Right atrium auricular region (tissue), 2 donors: ENCODE results near the gene DNAH8. TPM values are rescaled to one million over a fixed set of nuclear protein-coding genes. Genes with fewer than 3 reads are reported as not detected.

Source experiments
- DNase-seq: peaks from one replicate; pipeline ENCODE4 v3.0.0-alpha.2; 2019; ENCODE audit warnings: low spot score
- H3K27ac ChIP-seq, 2 donors: fragments of 200-600 bp; sonication (generic); 1 replicate in 1 of 2; 2 replicates in 1 of 2; pipeline ENCODE4 v1.5.1; 2016 to 2019
- H3K27me3 ChIP-seq, 2 donors: fragments of 200-600 bp; sonication (generic); one replicate each; pipeline versions ENCODE4 v1.5.1 to v1.6.0; 2017 to 2019
- H3K36me3 ChIP-seq: fragments of 200-600 bp; sonication (generic); one replicate; pipeline ENCODE4 v1.5.1; 2016
- H3K4me1 ChIP-seq, 2 donors: fragments of 200-600 bp; sonication (generic); one replicate each; pipeline versions ENCODE4 v1.5.1 to v1.6.0; 2017 to 2019
- H3K4me3 ChIP-seq, 2 donors: fragments of 200-600 bp; sonication (generic); 1 replicate in 1 of 2; 2 replicates in 1 of 2; pipeline ENCODE4 v1.5.1; 2017 to 2019; ENCODE audit warnings: mild to moderate bottlenecking in 1 of 2, moderate library complexity in 1 of 2
- H3K9me3 ChIP-seq, 2 donors: fragments of 200-600 bp; sonication (generic); one replicate each; pipeline ENCODE4 v1.5.1; 2019
- CTCF ChIP-seq, 2 donors: fragments of 200-600 bp; sonication (generic); IDR thresholded peaks; one replicate each; pipeline ENCODE4 v1.5.1; 2019; ENCODE audit warnings: antibody characterized with exemption in 2 of 2
- total RNA-seq, 2 donors: library from RNA; depleted of rRNA; stranded (reverse); fragments of >200 nt; gene quantifications; one replicate each; pipeline ENCODE4 v1.1.0, GENCODE V29; 2016

The DNAH8 gene
- total RNA-seq, 2 donors from 2014 or later: 0.04 TPM; not detected in 1

GRCh38 chr6:39037707-39038106 is 322.6 kb downstream of the DNAH8 start:
- DNase-seq: no peak
- Histone ChIP-seq H3K27me3 (no peaks in the 10 kb centered on the region), H3K27ac (no peak overlapping the region), H3K9me3 (no peaks in the 10 kb centered on the region), H3K36me3 (no peaks in the 10 kb centered on the region), H3K4me3 (no peak overlapping the region), H3K4me1 (peaks cover 0 to 9% of the 10 kb centered on the region in 2 donors)
- no peak for TF ChIP-seq CTCF (IDR thresholded peaks at IDR 0.05)

GRCh38 chr6:39040080-39040673 is 325.1 kb downstream of the DNAH8 start:
- no peak for DNase-seq
- no peak for TF ChIP-seq CTCF (IDR thresholded peaks at IDR 0.05)
- Histone ChIP-seq H3K27me3 (no peaks in the 10 kb centered on the region), H3K27ac (no peak overlapping the region), H3K36me3 (no peaks in the 10 kb centered on the region), H3K9me3 (no peaks in the 10 kb centered on the region), H3K4me3 (no peak overlapping the region), H3K4me1 (peaks cover 0 to 14% of the 10 kb centered on the region in 2 donors)

- H3K4me1 ChIP-seq: peaks cover 0 to 14% of the 10 kb centered on the region in 2 donors
- H3K36me3 ChIP-seq: no peaks in the 10 kb centered on the region
- no peak overlapping the region for H3K4me3 ChIP-seq
- no peaks in the 10 kb centered on the region for H3K9me3 ChIP-seq
- no peaks in the 10 kb centered on the region for H3K27me3 ChIP-seq
- H3K27ac ChIP-seq: no peak overlapping the region
- DNase-seq: no peak
- TF ChIP-seq CTCF (IDR thresholded peaks at IDR 0.05): no peak
Measured at GRCh38 chr6:39041072-39041471, 326.0 kb downstream of the DNAH8 start.

- no peak for DNase-seq
- no peak for TF ChIP-seq CTCF (IDR thresholded peaks at IDR 0.05)
- Histone ChIP-seq H3K4me1 (peaks cover 0 to 12% of the 10 kb centered on the region in 2 donors), H3K9me3 (no peaks in the 10 kb centered on the region), H3K36me3 (no peaks in the 10 kb centered on the region), H3K4me3 (no peak overlapping the region), H3K27me3 (no peaks in the 10 kb centered on the region), H3K27ac (no peak overlapping the region)
Measured at GRCh38 chr6:39043776-39044175, 328.7 kb downstream of the DNAH8 start.

- peaks cover 0 to 16% of the 10 kb centered on the region in 2 donors for H3K4me1 ChIP-seq
- no peak for TF ChIP-seq CTCF (IDR thresholded peaks at IDR 0.05)
- DNase-seq: no peak
- H3K27ac ChIP-seq: no peak overlapping the region
- H3K36me3 ChIP-seq: no peaks in the 10 kb centered on the region
- H3K9me3 ChIP-seq: no peaks in the 10 kb centered on the region
- H3K4me3 ChIP-seq: no peak overlapping the region
- no peaks in the 10 kb centered on the region for H3K27me3 ChIP-seq
Measured at GRCh38 chr6:39044181-39044580, 329.1 kb downstream of the DNAH8 start.
